ENCODE measurements around the gene FBRS. TPM values are rescaled to one million over a fixed set of nuclear protein-coding genes. Genes with fewer than 3 reads are reported as not detected.

The FBRS gene
- total and polyA plus RNA-seq, 2 donors (not counting 1 experiment from before 2014, with no cell fraction given): 5.5 to 20.8 TPM

DNA sequence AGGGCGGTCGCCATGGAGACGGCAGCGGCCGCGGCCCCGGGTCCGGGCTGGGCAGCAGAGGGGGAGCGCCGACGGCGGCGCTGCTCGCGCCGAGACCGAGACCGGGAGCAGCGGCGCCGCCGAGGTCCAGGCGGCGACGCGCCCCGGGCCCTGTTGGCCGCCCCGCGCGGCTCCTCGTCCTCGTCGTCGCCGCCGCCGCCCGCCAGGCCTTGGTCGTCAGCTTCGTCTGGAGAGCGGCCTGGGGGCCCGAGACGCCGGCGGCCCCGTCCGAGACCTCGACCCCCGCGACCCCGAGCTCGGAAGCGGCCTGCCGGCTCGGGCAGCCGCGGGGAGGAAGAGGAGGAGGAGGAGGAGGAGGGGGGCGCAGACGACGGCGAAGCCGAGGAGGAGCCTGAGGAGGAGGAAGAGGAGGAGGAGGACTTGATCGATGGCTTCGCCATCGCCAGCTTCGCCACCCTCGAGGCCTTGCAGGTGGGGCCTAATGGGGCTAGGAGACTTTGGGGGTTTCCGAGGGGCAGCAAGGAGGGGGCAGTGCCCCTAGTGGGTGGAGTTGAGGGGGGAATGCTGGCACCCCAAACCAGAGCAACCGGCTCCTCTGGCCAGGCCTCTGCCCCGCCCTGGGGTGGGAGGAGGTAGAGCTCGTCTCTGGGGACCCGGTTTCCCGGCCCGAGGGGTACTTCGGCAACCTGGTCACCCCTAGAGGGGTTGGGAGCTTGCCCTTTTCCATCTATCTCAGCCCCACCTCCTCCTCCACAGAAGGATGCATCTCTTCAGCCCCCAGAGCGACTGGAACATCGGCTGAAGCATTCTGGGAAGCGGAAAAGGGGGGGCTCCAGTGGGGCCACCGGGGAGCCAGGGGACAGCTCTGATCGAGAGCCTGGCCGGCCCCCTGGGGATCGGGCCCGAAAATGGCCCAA, 1.5 kb downstream of the FBRS start:
- no peak for TF ChIP-seq EZH2 (IDR thresholded peaks at IDR 0.05; ENCODE audit: low read length, missing control alignments)
- TF ChIP-seq, protein P1, sequence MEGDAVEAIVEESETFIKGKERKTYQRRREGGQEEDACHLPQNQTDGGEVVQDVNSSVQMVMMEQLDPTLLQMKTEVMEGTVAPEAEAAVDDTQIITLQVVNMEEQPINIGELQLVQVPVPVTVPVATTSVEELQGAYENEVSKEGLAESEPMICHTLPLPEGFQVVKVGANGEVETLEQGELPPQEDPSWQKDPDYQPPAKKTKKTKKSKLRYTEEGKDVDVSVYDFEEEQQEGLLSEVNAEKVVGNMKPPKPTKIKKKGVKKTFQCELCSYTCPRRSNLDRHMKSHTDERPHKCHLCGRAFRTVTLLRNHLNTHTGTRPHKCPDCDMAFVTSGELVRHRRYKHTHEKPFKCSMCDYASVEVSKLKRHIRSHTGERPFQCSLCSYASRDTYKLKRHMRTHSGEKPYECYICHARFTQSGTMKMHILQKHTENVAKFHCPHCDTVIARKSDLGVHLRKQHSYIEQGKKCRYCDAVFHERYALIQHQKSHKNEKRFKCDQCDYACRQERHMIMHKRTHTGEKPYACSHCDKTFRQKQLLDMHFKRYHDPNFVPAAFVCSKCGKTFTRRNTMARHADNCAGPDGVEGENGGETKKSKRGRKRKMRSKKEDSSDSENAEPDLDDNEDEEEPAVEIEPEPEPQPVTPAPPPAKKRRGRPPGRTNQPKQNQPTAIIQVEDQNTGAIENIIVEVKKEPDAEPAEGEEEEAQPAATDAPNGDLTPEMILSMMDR (conservative IDR thresholded peaks at IDR 0.05 in 1 of 2, IDR thresholded peaks at IDR 0.05 in 1 of 2; ENCODE audit: low read depth in 1 of 2, low read length in 2 of 2): peak in 1 of 2 donors; percentile 7
- Histone ChIP-seq H3K4me1 (ENCODE audit: control insufficient read depth, extremely low read depth, insufficient read depth, low read length) (peaks cover 17% of the 10 kb centered on the region), H2AFZ (ENCODE audit: low read length) (no peak overlapping the region), H3K36me3 (ENCODE audit: control insufficient read depth, insufficient read depth, low read length) (peaks cover 30% of the 10 kb centered on the region), H3K27me3 (ENCODE audit: control insufficient read depth, insufficient read depth, low read length) (no peaks in the 10 kb centered on the region), H3K9me3 (ENCODE audit: control insufficient read depth, insufficient read depth, low read depth, low read length) (no peaks in the 10 kb centered on the region), H3K9ac (ENCODE audit: insufficient read depth, low read length) (peak overlapping the region; percentile 99), H3K79me2 (ENCODE audit: control insufficient read depth, insufficient read depth, low read length) (peaks cover 47% of the 10 kb centered on the region), H4K20me1 (ENCODE audit: control insufficient read depth, extremely low read depth, insufficient read depth, low read length) (no peaks in the 10 kb centered on the region), H3K4me3 (replicated peaks in 1 of 4; ENCODE audit: control extremely low read depth in 1 of 4, insufficient read depth in 1 of 4, low read depth in 3 of 4, low read length in 4 of 4) (peak overlapping the region; percentile 73 to 89 (median 81)), H3K4me2 (ENCODE audit: extremely low read depth, insufficient read depth, low read length) (peak overlapping the region; percentile 100), H3K27ac (ENCODE audit: insufficient read depth, low read length) (peak overlapping the region; percentile 99)
- DNase-seq (ENCODE audit: low read depth in 2 of 2): peak; percentile 5 to 26

DNA sequence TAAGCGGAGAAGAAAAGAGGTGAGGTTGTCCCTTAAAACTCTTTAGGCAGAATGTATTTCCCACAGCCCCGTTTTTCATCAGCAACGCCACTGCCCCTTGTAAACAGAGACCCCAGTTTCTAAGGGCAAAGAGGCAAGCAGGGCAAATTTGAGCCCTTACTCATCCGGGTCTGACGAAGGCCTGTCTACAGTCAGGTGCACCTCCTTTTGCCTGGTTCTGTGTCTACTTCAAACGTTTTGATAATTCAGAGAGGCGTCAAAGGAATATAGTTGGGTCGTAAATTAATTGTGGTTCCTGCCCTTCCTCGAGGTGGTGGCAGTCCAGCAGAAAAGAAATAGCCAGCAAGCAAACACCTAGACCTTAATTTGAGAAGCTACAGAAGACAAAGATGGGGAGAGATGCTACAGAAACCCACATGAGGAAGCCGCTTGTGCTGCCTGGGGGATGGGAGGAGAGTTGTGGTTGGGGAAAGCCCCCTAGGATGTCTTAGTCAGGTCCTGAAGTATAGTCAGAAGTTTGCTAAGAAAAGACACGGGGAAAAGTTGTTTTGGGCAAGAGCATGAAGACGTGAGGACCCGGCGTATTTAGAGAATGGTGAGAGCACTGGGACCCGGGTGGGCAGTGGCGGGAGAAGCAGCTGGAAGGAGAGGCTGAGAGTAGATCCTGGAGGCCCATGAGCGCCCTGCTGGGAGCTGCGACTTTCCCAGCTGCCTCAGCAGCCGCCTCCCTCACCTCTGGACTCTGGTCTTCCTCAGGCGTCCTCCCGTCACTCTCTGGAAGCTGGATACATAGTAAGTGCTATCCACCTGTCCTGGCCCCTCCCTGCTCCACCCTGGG, 2.4 kb downstream of the FBRS start:
- Histone ChIP-seq H3K9me3 (ENCODE audit: control insufficient read depth, insufficient read depth, low read depth, low read length) (no peaks in the 10 kb centered on the region), H3K4me3 (replicated peaks in 1 of 4; ENCODE audit: control extremely low read depth in 1 of 4, insufficient read depth in 1 of 4, low read depth in 3 of 4, low read length in 4 of 4) (peak overlapping the region; percentile 73 to 89 (median 81)), H3K79me2 (ENCODE audit: control insufficient read depth, insufficient read depth, low read length) (peaks cover 53% of the 10 kb centered on the region), H3K36me3 (ENCODE audit: control insufficient read depth, insufficient read depth, low read length) (peaks cover 35% of the 10 kb centered on the region), H2AFZ (ENCODE audit: low read length) (no peak overlapping the region), H3K27ac (ENCODE audit: insufficient read depth, low read length) (peak overlapping the region; percentile 78), H4K20me1 (ENCODE audit: control insufficient read depth, extremely low read depth, insufficient read depth, low read length) (no peaks in the 10 kb centered on the region), H3K27me3 (ENCODE audit: control insufficient read depth, insufficient read depth, low read length) (no peaks in the 10 kb centered on the region), H3K4me2 (ENCODE audit: extremely low read depth, insufficient read depth, low read length) (peak overlapping the region; percentile 100), H3K9ac (ENCODE audit: insufficient read depth, low read length) (peak overlapping the region; percentile 99), H3K4me1 (ENCODE audit: control insufficient read depth, extremely low read depth, insufficient read depth, low read length) (peaks cover 17% of the 10 kb centered on the region)
- TF ChIP-seq, protein P1 (conservative IDR thresholded peaks at IDR 0.05 in 1 of 2, IDR thresholded peaks at IDR 0.05 in 1 of 2; ENCODE audit: low read depth in 1 of 2, low read length in 2 of 2): no peak
- no peak for TF ChIP-seq EZH2 (IDR thresholded peaks at IDR 0.05; ENCODE audit: low read length, missing control alignments)
- peak in 1 of 2 donors; percentile 41 for DNase-seq (ENCODE audit: low read depth in 2 of 2)

DNA sequence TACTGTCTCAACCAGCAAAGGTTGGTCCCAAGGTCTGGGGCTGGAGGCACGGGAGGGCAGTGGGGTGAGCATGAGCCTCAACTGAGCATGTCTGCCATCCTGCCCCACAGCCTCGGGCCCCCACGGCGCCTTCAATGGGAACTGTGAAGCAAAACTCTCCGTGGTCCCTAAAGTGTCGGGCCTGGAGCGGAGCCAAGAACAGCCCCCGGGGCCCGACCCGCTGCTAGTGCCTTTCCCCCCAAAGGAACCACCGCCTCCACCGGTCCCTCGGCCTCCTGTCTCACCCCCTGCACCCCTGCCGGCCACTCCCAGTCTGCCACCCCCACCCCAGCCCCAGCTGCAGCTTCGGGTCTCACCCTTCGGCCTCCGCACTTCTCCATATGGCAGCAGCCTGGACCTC, 4.2 kb downstream of the FBRS start:
- H3K9me3 ChIP-seq (ENCODE audit: control insufficient read depth, insufficient read depth, low read depth, low read length): no peaks in the 10 kb centered on the region
- H4K20me1 ChIP-seq (ENCODE audit: control insufficient read depth, extremely low read depth, insufficient read depth, low read length): no peaks in the 10 kb centered on the region
- H2AFZ ChIP-seq (ENCODE audit: low read length): no peak overlapping the region
- peaks cover 11% of the 10 kb centered on the region for H3K4me1 ChIP-seq (ENCODE audit: control insufficient read depth, extremely low read depth, insufficient read depth, low read length)
- peaks cover 41% of the 10 kb centered on the region for H3K36me3 ChIP-seq (ENCODE audit: control insufficient read depth, insufficient read depth, low read length)
- H3K4me3 ChIP-seq (replicated peaks in 1 of 4; ENCODE audit: control extremely low read depth in 1 of 4, insufficient read depth in 1 of 4, low read depth in 3 of 4, low read length in 4 of 4): no peak overlapping the region
- H3K79me2 ChIP-seq (ENCODE audit: control insufficient read depth, insufficient read depth, low read length): peaks cover 53% of the 10 kb centered on the region
- no peak overlapping the region for H3K27ac ChIP-seq (ENCODE audit: insufficient read depth, low read length)
- H3K4me2 ChIP-seq (ENCODE audit: extremely low read depth, insufficient read depth, low read length): no peak overlapping the region
- TF ChIP-seq EZH2 (IDR thresholded peaks at IDR 0.05; ENCODE audit: low read length, missing control alignments): no peak
- TF ChIP-seq, protein P1 (conservative IDR thresholded peaks at IDR 0.05 in 1 of 2, IDR thresholded peaks at IDR 0.05 in 1 of 2; ENCODE audit: low read depth in 1 of 2, low read length in 2 of 2): no peak
- DNase-seq (ENCODE audit: low read depth in 2 of 2): no peak
- no peak overlapping the region for H3K9ac ChIP-seq (ENCODE audit: insufficient read depth, low read length)
- no peaks in the 10 kb centered on the region for H3K27me3 ChIP-seq (ENCODE audit: control insufficient read depth, insufficient read depth, low read length)

Data from fibroblast of lung (primary cell).